Gastroesophageal sphincter (tissue), 3 donors: ENCODE results near the gene BCL2L13.

Experiments
- CTCF ChIP-seq, 4 experiments: fragments of 200-600 bp in 2 of 4; fragments of 450-650 bp in 2 of 4; sonication (generic) in 1 of 4; IDR thresholded peaks; one replicate each; pipeline ENCODE4 v1.5.1; 2017 to 2019; ENCODE audit warnings: antibody characterized with exemption in 4 of 4, mild to moderate bottlenecking in 2 of 4, moderate library complexity in 2 of 4
- EP300 ChIP-seq: sonication (generic); formaldehyde crosslinking; IDR thresholded peaks from one replicate; pipeline ENCODE4 v1.6.1; 2017; ENCODE audit warnings: antibody characterized with exemption, mild to moderate bottlenecking
- POLR2A ChIP-seq, 2 donors: fragments of 450-650 bp; IDR thresholded peaks; one replicate each; pipeline ENCODE4 v1.6.1; 2017; ENCODE audit warnings: antibody characterized with exemption in 2 of 2, mild to moderate bottlenecking in 2 of 2, moderate library complexity in 1 of 2
- POLR2AphosphoS5 ChIP-seq: sonication (generic); formaldehyde crosslinking; IDR thresholded peaks from one replicate; pipeline ENCODE4 v1.6.1; 2017; ENCODE audit warnings: antibody characterized with exemption

- TF ChIP-seq CTCF (IDR thresholded peaks at IDR 0.05) = no peak
- no peak for TF ChIP-seq POLR2A (IDR thresholded peaks at IDR 0.05)
- no peak for TF ChIP-seq EP300
- no peak for TF ChIP-seq POLR2AphosphoS5
Measured at GRCh38 chr22:17779286-17780115, 140.9 kb downstream of the BCL2L13 start.
